Measurements from ENCODE around the gene ASNS.
A peak's percentile ranks its signal among the peaks of the same experiment; 100 is the strongest.

ASNS gene

DNA sequence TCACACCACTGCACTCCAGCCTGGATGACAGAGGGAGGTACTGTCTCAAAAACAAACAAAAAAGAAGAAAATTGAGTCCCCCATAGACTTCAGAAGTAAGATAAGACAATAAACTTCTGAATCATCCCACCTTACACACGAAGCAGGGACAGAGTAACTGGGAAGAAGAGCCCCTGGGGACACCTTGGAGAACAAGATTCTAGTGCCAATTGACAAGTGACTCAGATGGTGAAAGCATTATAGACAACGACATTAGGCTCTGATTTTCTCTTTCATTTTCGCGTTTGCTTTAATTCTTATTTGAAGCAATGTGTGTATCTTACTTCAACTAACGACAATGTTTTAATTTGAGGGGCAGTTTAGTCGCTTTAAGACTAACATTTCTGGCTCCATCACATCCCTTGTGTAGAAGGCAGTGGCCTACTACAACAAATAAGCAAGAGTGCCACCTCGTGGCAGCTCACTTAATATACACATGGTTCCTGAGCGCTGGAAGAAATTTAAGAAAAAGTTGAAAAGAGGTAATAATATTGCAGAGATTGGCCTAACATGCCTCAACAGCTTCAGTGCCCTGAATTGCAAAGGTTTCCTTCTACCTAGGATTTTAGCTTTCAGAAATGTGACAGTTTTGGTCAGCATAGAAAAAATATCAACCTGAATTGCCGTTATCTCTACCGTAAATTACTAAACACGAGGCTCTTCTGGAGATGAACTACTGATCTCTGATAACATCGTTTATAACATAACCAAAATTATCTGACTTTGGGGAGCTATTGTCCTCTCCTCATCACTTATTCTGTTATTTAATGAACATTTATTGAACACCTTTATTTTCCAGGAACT is 36.7 kb downstream of the ASNS start:
- H3K4me3 ChIP-seq (replicated peaks; ENCODE audit: low read depth, low read length): no peak overlapping the region
- peak; percentile 83 for DNase-seq (ENCODE audit: low read depth)
- TF ChIP-seq, protein P1, sequence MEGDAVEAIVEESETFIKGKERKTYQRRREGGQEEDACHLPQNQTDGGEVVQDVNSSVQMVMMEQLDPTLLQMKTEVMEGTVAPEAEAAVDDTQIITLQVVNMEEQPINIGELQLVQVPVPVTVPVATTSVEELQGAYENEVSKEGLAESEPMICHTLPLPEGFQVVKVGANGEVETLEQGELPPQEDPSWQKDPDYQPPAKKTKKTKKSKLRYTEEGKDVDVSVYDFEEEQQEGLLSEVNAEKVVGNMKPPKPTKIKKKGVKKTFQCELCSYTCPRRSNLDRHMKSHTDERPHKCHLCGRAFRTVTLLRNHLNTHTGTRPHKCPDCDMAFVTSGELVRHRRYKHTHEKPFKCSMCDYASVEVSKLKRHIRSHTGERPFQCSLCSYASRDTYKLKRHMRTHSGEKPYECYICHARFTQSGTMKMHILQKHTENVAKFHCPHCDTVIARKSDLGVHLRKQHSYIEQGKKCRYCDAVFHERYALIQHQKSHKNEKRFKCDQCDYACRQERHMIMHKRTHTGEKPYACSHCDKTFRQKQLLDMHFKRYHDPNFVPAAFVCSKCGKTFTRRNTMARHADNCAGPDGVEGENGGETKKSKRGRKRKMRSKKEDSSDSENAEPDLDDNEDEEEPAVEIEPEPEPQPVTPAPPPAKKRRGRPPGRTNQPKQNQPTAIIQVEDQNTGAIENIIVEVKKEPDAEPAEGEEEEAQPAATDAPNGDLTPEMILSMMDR (IDR thresholded peaks at IDR 0.05; ENCODE audit: low read length, missing control alignments): peak; percentile 69

DNA sequence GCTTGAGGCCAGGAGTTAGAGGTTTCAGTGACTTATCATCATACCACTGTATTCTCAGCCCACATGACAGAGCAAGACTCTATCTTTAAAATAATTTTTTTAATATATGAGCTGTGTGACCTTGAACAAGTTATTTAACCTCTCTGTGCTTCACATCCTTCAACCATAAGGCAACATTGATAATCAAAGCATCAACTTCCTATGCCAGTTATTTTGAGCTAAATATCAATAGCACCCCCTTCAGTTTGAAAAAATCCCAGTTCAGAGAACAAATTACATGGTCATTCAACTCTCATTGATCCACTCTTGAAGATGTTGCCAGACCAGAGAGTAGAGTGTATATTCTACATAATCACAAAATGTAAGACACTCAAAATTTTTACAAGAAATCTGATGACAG is 53.0 kb downstream of the ASNS start:
- TF ChIP-seq, protein P1 (IDR thresholded peaks at IDR 0.05; ENCODE audit: low read length, missing control alignments): no peak
- H3K4me3 ChIP-seq (replicated peaks; ENCODE audit: low read depth, low read length): no peak overlapping the region
- DNase-seq (ENCODE audit: low read depth): no peak

DNA sequence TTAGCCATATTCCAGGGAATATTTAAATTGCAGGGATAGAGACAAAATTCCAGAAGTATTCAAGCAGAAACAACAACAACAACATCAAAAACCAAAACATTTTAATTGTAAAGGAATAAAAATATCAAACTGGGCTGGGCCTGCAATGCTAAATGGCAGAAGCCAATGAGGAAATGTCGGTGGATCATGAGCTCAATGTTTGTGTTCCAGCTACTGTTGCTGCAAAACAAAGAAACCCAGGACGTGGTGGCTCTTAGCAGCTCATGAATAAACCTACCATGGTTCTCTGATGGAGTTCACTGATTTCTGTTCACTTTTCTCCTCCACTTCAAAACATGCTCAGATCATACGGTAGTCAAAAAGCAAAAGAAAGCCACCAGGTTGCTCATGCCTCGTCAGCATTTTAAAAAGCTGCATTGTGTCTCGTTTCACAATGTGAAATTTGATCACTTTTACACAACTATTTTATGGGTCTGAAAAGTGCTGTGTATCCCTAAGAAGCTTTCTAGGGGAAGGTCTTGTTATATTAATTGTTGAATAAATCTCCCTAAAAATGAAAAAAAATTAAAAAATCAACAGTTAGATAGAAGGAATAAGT is 54.0 kb downstream of the ASNS start:
- TF ChIP-seq, protein P1 (IDR thresholded peaks at IDR 0.05; ENCODE audit: low read length, missing control alignments): no peak
- DNase-seq (ENCODE audit: low read depth): no peak
- no peak overlapping the region for H3K4me3 ChIP-seq (replicated peaks; ENCODE audit: low read depth, low read length)

Measured in fibroblast of pulmonary artery (primary cell).